ENCODE data around the gene FSCN2.

Gene FSCN2

DNA sequence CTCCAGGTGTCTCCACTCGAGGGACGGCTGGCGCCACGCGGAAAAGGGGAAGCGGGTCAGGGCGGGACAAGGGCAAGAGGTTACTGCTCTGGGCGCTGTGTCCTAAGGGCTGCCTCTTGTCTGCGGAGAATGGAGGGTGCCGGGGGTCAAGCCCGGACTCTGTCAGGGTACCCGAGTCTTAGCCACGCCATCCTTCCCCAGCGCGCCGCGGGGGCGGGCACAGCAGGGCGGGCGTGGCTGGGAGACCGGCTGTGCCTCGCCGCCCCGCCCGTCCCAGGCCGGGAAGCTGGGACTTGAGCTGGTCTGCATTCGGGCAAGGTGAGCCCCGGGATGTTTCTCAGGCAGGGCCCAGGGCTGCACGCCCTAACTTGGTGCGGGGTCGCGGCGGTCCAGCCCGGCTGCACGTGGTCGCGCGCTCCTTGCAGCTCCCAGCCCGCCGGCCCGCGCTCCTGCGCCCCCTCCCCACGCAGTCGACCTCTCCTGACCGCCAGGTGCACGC, 9.3 kb upstream of the FSCN2 start:
- DNase-seq (ENCODE audit: insufficient read length, low spot score), result no peak
- TF ChIP-seq, protein P1, sequence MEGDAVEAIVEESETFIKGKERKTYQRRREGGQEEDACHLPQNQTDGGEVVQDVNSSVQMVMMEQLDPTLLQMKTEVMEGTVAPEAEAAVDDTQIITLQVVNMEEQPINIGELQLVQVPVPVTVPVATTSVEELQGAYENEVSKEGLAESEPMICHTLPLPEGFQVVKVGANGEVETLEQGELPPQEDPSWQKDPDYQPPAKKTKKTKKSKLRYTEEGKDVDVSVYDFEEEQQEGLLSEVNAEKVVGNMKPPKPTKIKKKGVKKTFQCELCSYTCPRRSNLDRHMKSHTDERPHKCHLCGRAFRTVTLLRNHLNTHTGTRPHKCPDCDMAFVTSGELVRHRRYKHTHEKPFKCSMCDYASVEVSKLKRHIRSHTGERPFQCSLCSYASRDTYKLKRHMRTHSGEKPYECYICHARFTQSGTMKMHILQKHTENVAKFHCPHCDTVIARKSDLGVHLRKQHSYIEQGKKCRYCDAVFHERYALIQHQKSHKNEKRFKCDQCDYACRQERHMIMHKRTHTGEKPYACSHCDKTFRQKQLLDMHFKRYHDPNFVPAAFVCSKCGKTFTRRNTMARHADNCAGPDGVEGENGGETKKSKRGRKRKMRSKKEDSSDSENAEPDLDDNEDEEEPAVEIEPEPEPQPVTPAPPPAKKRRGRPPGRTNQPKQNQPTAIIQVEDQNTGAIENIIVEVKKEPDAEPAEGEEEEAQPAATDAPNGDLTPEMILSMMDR (IDR thresholded peaks at IDR 0.05; ENCODE audit: insufficient read depth, missing control alignments), result no peak

DNA sequence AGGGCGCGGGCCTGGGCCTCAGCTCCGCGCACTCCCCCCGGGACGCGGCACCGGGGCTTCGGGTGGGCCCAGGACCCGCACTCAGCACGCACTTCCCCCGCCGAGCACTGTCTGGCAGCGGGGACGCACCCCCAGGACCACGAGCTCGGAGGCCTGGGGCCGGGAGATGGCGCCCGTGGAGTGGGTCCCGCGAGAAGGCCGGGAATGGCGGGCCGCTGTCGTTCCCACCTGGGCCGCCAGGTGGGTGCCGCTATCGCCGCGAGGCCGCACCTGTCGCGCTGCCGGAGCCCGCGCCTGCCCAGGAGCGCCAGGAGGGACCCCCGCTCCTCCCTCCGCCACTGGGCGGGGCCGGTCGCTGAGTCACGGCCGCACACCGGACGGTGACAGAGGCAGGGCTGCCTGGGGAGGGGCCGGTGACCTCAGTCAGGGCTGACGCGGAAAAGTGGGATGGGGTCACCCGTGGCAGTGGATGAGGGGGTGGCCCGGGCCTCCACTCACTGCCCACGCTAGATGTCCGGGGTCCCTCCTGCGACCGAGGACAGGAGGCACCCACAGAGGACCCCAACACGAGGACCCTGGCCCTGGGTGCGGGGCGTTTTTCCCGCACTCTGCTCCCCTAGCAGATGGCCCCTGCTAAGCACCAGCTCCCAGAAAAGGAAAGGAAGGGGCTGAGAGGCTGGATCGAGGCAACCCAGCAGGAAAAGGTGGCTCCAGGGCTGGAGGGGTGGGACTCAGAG, 8.7 kb upstream of the FSCN2 start:
- DNase-seq (ENCODE audit: insufficient read length, low spot score) (no peak), FAIRE-seq (no peak)
- TF ChIP-seq, protein P1 (IDR thresholded peaks at IDR 0.05; ENCODE audit: insufficient read depth, missing control alignments), result no peak

More for the DNA sequence above, 9.3 kb upstream of the FSCN2 start:
- FAIRE-seq, result no peak

DNA sequence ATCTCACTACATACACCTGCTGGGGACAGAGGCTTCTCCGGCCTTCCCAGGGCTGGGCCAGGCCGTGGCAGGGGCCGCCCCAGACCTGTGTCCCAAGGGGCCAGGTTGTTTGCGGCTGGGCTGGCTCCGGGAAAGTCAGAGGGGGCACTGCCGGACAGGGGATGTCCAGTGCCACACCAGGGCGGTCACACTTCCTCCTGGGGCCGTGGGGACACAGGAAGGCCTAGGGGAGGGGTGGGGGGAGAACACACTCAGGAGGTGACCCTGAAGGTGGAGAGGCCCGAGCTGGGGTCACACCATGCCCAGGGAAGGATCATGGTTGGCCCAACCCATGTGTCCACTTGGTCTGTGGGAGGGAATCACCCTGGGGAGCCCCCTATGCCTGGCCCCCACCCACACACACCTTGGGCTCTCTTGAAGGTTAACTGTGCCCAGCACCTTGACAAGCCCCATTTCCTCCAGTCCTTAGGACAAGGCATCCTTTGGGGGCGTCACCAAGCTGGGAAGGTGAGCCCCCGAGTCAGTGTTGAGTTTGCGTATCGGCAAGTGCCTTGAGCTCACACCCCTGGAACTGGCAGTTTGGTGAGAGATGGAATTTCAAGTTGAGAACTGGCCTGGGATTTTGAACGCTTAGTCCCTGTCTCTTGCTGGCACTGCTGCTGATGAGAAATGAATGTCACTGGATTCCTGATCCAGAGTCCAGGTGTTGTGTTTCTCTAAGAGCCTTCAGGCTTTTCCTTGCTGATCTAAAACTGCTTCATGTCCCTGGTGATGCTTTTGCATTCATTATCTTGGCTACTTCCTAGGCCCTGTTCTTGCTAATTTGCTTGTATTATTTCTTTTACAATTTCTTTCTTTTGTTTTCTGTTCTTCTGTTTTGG, 7.9 kb upstream of the FSCN2 start:
- no peak for FAIRE-seq
- TF ChIP-seq, protein P1 (IDR thresholded peaks at IDR 0.05; ENCODE audit: insufficient read depth, missing control alignments), result no peak

DNA sequence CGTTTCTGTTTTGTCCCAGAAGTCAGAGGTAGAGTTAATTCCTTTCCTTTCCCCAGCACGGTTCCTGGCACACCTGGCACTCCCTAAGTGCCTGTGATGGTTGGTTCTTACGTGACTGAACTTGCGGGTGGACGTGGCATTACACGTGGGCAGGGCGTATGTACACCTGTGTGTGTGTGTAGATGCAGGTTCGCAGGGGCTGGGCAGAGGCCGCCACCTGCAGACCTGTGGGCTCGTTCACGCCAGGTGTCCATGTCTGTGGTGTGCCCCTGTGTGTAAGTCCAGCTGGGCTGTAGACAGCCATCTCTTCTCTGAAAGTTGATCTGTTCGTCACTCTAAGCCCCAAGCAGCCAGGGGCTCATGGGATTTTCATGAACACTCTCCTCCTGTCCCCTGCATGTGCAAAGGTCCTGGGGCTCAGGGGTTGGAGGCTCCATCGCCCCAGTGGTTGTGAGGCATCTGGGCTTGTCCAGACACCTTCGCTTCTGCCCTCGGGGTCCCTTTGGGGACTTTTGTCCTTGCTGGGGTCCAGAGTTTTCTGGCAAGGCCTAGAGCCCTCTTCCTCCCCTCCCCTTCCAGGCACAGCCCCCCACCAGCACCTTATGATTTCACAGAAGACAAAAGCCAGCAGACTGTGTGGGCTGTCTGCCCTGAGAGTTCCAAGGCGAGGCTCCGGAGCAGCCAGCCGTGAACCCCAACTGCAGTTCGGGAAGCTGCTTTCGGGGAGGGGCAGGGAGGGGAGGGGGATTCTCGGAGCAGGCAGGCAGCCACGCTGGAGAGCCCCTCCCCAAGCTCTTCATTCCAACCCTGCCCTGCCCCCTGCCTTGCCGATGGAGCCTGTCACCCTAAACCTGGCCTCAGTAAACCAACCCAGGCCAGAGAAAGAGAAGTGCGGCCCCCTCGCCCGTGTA, 5.4 kb upstream of the FSCN2 start:
- DNase-seq (ENCODE audit: insufficient read length, low spot score) (no peak), FAIRE-seq (no peak)
- TF ChIP-seq, protein P1 (IDR thresholded peaks at IDR 0.05; ENCODE audit: insufficient read depth, missing control alignments), result no peak

More for the DNA sequence above, 7.9 kb upstream of the FSCN2 start:
- no peak for DNase-seq (ENCODE audit: insufficient read length, low spot score)

DNA sequence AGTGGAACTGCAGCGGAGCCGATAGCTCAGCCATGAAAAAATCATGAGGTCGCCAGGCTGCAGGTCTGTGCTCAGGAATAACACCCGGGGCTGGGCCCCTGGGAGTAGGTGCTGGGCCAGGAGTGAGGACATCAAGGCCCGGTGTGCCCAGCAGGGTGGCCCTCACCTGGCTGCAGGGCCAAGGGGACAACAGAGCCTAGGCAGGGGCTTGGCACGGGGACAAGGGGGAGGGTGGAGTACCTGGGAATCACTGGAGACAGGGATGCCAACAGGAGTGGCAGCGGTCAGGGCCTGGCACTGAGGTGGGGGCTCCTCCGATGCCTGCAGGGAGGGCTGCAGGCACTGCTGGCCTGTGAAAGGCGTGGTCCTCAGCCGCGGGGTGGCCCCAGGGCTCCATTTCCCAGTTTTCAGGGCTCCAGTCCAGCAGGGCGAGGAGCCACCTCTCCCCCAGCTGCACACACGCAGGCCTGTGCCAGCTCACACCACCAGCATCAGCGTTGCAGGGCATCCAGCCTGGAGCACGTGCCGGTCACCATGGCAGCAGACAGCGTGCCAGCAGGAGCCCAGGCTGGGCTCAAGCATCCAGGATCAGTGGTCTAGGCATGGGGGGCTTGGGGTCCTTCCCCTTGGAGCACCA, 4.7 kb upstream of the FSCN2 start:
- TF ChIP-seq, protein P1 (IDR thresholded peaks at IDR 0.05; ENCODE audit: insufficient read depth, missing control alignments), result no peak
- no peak for FAIRE-seq
- DNase-seq (ENCODE audit: insufficient read length, low spot score), result no peak
